Measurements from ENCODE around the gene LAMC3.

LAMC3 gene

DNA sequence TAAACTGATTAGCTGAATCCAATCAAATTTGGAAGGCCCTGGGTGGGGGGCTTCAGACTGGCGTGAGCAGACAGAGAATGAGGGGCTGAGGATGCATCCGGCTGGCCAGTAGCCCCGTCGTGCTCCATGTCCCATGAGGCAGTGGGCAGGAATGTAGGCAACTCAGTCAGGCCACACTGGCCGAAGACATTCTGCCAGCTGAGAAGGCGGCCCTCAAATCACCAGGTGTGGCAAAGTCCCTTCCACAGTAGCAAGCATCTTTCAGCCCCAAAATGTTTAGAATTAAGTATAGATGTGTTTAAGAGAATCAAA lies 25.7 kb upstream of the LAMC3 start:
- TF ChIP-seq, protein P1, sequence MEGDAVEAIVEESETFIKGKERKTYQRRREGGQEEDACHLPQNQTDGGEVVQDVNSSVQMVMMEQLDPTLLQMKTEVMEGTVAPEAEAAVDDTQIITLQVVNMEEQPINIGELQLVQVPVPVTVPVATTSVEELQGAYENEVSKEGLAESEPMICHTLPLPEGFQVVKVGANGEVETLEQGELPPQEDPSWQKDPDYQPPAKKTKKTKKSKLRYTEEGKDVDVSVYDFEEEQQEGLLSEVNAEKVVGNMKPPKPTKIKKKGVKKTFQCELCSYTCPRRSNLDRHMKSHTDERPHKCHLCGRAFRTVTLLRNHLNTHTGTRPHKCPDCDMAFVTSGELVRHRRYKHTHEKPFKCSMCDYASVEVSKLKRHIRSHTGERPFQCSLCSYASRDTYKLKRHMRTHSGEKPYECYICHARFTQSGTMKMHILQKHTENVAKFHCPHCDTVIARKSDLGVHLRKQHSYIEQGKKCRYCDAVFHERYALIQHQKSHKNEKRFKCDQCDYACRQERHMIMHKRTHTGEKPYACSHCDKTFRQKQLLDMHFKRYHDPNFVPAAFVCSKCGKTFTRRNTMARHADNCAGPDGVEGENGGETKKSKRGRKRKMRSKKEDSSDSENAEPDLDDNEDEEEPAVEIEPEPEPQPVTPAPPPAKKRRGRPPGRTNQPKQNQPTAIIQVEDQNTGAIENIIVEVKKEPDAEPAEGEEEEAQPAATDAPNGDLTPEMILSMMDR (IDR thresholded peaks at IDR 0.05; ENCODE audit: insufficient read depth, low read depth, low read length, missing control alignments), result no peak
- no peak overlapping the region for H3K4me3 ChIP-seq (ENCODE audit: low read length)
- no peak for DNase-seq (ENCODE audit: low read depth)

GRCh38 chr9:130983970-130984369 lies 25.0 kb upstream of the LAMC3 start:
- TF ChIP-seq, protein P1 (IDR thresholded peaks at IDR 0.05; ENCODE audit: insufficient read depth, low read depth, low read length, missing control alignments), result no peak
- DNase-seq (ENCODE audit: low read depth), result no peak
- no peak overlapping the region for H3K4me3 ChIP-seq (ENCODE audit: low read length)

DNA sequence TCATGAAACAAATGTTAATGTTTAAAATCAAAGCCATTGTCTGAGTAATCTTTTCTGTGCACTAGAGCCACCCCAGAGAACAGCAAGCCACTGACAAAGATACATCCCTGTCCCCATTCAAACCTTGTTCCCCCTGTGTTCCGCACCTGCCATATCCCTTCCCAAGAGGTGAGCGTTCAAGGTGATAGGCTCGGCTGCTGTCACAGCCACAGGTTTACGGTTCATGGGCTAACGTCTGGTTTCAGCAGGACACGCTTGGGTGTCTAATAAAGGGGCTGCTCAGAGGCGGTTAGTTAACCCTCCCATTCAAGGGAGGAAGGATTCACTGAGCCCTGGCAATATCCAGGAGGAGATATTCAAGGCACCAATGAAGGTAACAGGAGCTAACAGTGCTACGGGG lies 24.5 kb upstream of the LAMC3 start:
- TF ChIP-seq, protein P1 (IDR thresholded peaks at IDR 0.05; ENCODE audit: insufficient read depth, low read depth, low read length, missing control alignments), result no peak
- no peak for DNase-seq (ENCODE audit: low read depth)
- no peak overlapping the region for H3K4me3 ChIP-seq (ENCODE audit: low read length)

- no peak for DNase-seq (ENCODE audit: low read depth)
- TF ChIP-seq, protein P1 (IDR thresholded peaks at IDR 0.05; ENCODE audit: insufficient read depth, low read depth, low read length, missing control alignments), result no peak
- no peak overlapping the region for H3K4me3 ChIP-seq (ENCODE audit: low read length)
Observed at GRCh38 chr9:130985029-130985428, 23.9 kb upstream of the LAMC3 start.

DNA sequence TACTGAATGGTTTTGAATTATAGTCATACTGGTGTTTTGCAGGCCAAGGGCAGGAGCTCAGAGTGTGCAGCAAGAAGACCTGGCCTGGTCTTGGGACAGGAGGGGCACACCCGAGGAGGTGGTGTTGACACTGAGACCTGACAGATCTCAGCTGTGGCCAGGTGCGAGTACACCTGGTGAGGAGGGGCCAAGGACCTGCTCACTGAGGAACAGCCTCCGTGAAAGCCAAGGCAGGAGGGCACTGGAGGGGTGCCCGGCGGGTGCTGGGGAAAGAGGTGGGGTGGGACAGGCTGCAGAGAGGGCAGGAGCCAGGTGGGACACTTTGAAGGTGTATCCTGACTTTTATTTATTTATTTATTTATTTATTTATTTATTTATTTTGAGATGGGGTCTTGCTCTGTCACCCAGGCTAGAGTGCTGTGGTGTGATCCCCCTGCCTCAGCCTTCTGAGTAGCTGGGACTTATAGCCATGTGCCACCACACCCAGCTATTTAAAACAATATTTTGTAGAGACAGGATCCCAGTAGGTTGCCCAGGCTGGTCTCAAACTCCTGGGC lies 23.3 kb upstream of the LAMC3 start:
- no peak for DNase-seq (ENCODE audit: low read depth)
- H3K4me3 ChIP-seq (ENCODE audit: low read length), result no peak overlapping the region
- TF ChIP-seq, protein P1 (IDR thresholded peaks at IDR 0.05; ENCODE audit: insufficient read depth, low read depth, low read length, missing control alignments), result no peak

GRCh38 chr9:130986356-130986965 lies 22.5 kb upstream of the LAMC3 start:
- H3K4me3 ChIP-seq (ENCODE audit: low read length), result no peak overlapping the region
- DNase-seq (ENCODE audit: low read depth), result no peak
- TF ChIP-seq, protein P1 (IDR thresholded peaks at IDR 0.05; ENCODE audit: insufficient read depth, low read depth, low read length, missing control alignments), result no peak

DNA sequence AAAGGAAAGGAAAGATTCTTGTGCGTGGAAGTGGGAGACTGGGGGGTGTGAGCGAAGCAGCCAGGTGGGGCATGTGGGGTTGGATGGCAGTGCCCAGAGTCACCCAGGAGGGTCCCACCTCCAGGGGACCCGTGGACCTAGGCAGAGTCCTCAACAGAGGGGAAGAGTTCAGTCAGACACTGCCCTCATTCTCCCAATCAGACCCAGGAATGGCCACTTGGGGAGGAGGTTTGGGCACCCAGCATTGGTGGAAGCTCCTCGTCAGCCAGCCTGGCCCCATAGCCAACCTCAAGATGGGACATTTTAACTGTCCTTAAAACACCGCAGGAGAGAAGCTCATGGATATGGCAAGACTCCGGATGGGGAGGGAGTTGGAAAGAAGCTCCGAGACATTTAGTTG lies 21.9 kb upstream of the LAMC3 start:
- DNase-seq (ENCODE audit: low read depth), result no peak
- TF ChIP-seq, protein P1 (IDR thresholded peaks at IDR 0.05; ENCODE audit: insufficient read depth, low read depth, low read length, missing control alignments), result no peak
- H3K4me3 ChIP-seq (ENCODE audit: low read length), result no peak overlapping the region

Data from epithelial cell of esophagus (primary cell).